K562 (cell line): ENCODE measurements around the gene PHKG2.

Experiments used
- EZH2 ChIP-seq: IDR thresholded peaks from 2 replicates; pipeline ENCODE4 v1.6.1; 2012; ENCODE audit warnings: low read depth, mild to moderate bottlenecking, inconsistent platforms, low read length, borderline replicate concordance
- PHF8 ChIP-seq: fragments of 200-600 bp; sonication (generic); IDR thresholded peaks from 2 replicates; pipeline ENCODE4 v1.6.1; 2012; ENCODE audit warnings: mixed run types, mild to moderate bottlenecking, inconsistent platforms, low read length, moderate library complexity, borderline replicate concordance
- SMARCB1 ChIP-seq: IDR thresholded peaks from 2 replicates; pipeline ENCODE4 v1.6.1; 2011; ENCODE audit warnings: improper control_type of control experiment, low read depth; ENCODE audit not compliant: insufficient read length
- SPI1 ChIP-seq: IDR thresholded peaks from 2 replicates; pipeline ENCODE4 v1.6.1; 2011; ENCODE audit warnings: low read depth, low read length, control low read depth, borderline replicate concordance

DNA sequence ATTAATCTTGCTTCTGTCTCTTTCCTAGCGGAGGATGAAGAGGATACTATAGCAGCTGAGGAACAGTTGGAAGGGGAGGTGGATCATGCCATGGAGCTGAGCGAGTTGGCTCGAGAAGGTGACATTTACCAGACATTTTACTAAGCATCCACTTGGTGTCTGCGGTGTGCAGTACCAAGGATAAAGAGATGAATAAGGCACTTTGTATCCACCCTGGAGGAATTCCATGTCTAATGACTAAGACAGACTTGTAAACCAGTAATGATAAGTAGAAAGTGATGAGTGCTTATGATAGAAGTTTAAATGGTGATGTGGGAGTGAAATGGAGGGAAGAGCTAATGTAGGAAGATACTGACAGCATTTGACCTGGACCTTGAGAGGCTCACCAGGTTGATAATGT is 37.3 kb upstream of the PHKG2 start:
- TF ChIP-seq SMARCB1 (no peak), EZH2 (no peak), SPI1 (no peak), PHF8 (no peak)
